PC-3 (cell line): ENCODE data around the gene PKNOX2.

Experiments
- CTCF ChIP-seq: fragments of 300-600 bp; sonication (generic); conservative IDR thresholded peaks from 2 replicates; pipeline ENCODE4 v1.5.1; 2017; ENCODE audit warnings: antibody characterized with exemption, low read depth, mild to moderate bottlenecking, low read length
- EZH2 ChIP-seq: fragments of 300-600 bp; sonication (generic); IDR thresholded peaks from one replicate; pipeline ENCODE4 v1.6.1; 2017; ENCODE audit warnings: antibody characterized with exemption, mild to moderate bottlenecking, low read length; ENCODE audit not compliant: unreplicated experiment
- EZH2phosphoT487 ChIP-seq: fragments of 300-600 bp; sonication (generic); IDR thresholded peaks from 2 replicates; pipeline ENCODE4 v1.6.1; 2018; ENCODE audit warnings: mild to moderate bottlenecking, antibody characterized with exemption, low read length, borderline replicate concordance

GRCh38 chr11:125165111-125165842 is 726 bp downstream of the PKNOX2 start:
- TF ChIP-seq CTCF (no peak), EZH2 (peak; percentile 96), EZH2phosphoT487 (peak; percentile 66; the same call in 1 of the 2 replicates)
